ENCODE results near the gene SFTPA1.
A peak's percentile ranks its signal among the peaks of the same experiment; 100 is the strongest.
"Not testable (repeated sequence)": the region's sequence is repeated elsewhere in the genome, so short reads cannot be mapped to it uniquely, and the experiment has no call there.

Gene SFTPA1

GRCh38 chr10:79605308-79605707 is 5.4 kb upstream of the SFTPA1 start:
- Histone ChIP-seq H2AFZ (ENCODE audit: low read depth) (no peak overlapping the region), H3K4me1 (ENCODE audit: low read depth, poor library complexity, severe bottlenecking) (peaks cover 6% of the 10 kb centered on the region), H4K20me1 (ENCODE audit: insufficient read depth) (no peaks in the 10 kb centered on the region), H3K4me2 (no peak overlapping the region), H3K9ac (no peak overlapping the region), H3K27me3 (ENCODE audit: insufficient read depth, low read depth) (no peaks in the 10 kb centered on the region), H3K79me2 (ENCODE audit: insufficient read depth, low read depth) (no peaks in the 10 kb centered on the region), H3K27ac (no peak overlapping the region), H3K4me3 (IDR thresholded peaks at IDR 0.05; ENCODE audit: insufficient read depth, low read depth, low read length) (no peak overlapping the region), H3K36me3 (ENCODE audit: insufficient read depth) (no peaks in the 10 kb centered on the region)
- TF ChIP-seq, protein P1, sequence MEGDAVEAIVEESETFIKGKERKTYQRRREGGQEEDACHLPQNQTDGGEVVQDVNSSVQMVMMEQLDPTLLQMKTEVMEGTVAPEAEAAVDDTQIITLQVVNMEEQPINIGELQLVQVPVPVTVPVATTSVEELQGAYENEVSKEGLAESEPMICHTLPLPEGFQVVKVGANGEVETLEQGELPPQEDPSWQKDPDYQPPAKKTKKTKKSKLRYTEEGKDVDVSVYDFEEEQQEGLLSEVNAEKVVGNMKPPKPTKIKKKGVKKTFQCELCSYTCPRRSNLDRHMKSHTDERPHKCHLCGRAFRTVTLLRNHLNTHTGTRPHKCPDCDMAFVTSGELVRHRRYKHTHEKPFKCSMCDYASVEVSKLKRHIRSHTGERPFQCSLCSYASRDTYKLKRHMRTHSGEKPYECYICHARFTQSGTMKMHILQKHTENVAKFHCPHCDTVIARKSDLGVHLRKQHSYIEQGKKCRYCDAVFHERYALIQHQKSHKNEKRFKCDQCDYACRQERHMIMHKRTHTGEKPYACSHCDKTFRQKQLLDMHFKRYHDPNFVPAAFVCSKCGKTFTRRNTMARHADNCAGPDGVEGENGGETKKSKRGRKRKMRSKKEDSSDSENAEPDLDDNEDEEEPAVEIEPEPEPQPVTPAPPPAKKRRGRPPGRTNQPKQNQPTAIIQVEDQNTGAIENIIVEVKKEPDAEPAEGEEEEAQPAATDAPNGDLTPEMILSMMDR (conservative IDR thresholded peaks at IDR 0.05; ENCODE audit: low read depth, low read length), result no peak

DNA sequence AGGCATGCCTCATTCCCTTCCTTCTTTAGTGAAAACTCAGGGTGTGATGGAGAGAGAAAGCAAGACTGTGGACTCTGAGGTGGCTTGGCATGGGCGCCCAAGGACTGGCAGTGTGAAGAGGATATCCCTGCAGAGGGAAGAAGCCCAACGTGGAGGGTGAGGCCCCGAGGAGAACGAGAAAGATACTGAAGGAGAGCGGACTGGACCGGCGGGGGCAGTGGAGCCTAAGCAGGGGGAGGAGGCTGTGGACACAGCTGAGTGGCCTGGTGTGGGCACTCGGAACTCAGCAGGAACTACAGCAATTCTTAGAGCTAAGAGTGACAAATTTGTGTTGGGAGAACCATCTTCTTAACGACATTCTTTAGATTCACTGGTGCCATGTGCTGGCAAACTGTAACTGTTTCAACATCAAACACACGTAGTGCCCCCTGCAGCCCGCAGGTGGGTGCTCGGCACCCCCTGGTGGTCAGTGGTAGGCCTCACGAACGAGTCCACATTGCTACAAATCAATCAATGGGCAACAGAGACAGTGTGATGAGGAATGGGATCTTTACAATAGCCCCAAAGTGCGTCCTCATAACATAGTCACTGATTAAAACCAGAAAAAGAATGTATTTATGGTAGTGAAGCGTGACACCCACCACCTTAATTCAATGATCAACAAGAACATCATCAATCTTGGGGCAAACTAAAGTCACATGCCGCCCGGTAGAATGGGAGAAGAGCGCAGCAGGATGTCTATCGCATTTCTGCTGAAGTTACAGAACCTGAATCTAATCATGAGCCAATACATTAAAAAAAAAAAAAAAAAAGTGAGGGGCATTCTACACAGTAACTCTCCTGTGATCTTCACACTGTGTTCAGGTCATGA is 2.0 kb upstream of the SFTPA1 start:
- TF ChIP-seq, protein P1 (conservative IDR thresholded peaks at IDR 0.05; ENCODE audit: low read depth, low read length), result peak; percentile 59
- no peaks in the 10 kb centered on the region for H3K27me3 ChIP-seq (ENCODE audit: insufficient read depth, low read depth)

DNA sequence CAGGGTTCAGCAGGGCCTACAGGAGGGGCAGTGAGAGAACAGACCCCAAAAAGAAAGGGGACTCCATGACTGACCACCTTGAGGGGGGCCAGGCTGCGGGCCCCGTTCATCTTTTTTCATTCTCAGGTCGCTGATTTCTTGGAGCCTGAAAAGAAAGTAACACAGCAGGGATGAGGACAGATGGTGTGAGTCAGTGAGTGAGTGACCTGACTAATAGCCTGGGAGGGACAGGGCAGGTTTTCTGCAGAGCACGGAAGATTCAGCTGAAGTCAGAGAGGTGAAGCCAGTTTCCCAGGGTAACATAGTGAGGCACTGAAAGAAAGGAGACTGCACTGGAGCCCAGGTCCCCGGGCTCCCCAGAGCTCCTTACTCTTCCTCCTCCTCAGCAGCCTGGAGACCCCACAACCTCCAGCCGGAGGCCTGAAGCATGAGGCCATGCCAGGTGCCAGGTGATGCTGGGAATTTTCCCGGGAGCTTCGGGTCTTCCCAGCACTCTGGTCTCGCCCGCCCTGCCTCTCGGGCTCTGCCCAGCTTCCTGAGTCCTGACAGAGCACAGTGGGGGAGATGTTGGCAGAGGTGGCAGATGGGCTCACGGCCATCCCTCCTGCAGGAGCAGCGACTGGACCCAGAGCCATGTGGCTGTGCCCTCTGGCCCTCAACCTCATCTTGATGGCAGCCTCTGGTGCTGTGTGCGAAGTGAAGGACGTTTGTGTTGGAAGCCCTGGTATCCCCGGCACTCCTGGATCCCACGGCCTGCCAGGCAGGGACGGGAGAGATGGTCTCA is 646 bp downstream of the SFTPA1 start:
- H3K4me3 ChIP-seq (IDR thresholded peaks at IDR 0.05; ENCODE audit: insufficient read depth, low read depth, low read length); H3K27me3 ChIP-seq (ENCODE audit: insufficient read depth, low read depth); H3K36me3 ChIP-seq (ENCODE audit: insufficient read depth); H3K4me1 ChIP-seq (ENCODE audit: low read depth, poor library complexity, severe bottlenecking); H3K27ac ChIP-seq; H3K9ac ChIP-seq; H3K4me2 ChIP-seq; H3K79me2 ChIP-seq (ENCODE audit: insufficient read depth, low read depth); H4K20me1 ChIP-seq (ENCODE audit: insufficient read depth); H2AFZ ChIP-seq (ENCODE audit: low read depth): not testable (repeated sequence)

More for the DNA sequence above, 2.0 kb upstream of the SFTPA1 start:
- no peak overlapping the region for H3K27ac ChIP-seq
- no peaks in the 10 kb centered on the region for H3K36me3 ChIP-seq (ENCODE audit: insufficient read depth)
- H3K4me1 ChIP-seq (ENCODE audit: low read depth, poor library complexity, severe bottlenecking), result no peaks in the 10 kb centered on the region
- H4K20me1 ChIP-seq (ENCODE audit: insufficient read depth), result no peaks in the 10 kb centered on the region
- H3K4me3 ChIP-seq (IDR thresholded peaks at IDR 0.05; ENCODE audit: insufficient read depth, low read depth, low read length), result no peak overlapping the region
- no peak overlapping the region; the same call in 1 of the 2 replicates for H2AFZ ChIP-seq (ENCODE audit: low read depth)
- no peaks in the 10 kb centered on the region for H3K79me2 ChIP-seq (ENCODE audit: insufficient read depth, low read depth)
- no peak overlapping the region for H3K9ac ChIP-seq
- H3K4me2 ChIP-seq, result no peak overlapping the region

DNA sequence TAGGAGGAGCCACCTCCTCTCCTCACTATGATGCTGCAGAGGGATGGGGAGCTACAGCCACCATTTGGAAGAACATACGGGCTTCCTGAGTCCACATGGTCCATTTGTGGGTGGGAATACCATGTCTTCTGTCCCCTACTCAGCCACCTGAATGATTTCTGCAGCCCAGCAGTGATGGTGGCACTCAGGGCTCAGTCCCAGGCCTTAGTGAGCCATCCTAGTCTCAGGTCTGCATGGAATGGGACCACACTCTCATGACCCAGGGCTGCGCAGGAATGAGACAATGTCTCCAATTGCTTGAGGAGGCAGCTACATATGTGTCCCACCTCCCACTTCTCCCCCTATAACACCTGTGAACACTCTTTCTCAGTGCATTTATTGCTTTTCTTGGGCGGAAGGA is 4.8 kb downstream of the SFTPA1 start:
- no peaks in the 10 kb centered on the region for H3K27me3 ChIP-seq (ENCODE audit: insufficient read depth, low read depth)
- no peak overlapping the region for H3K9ac ChIP-seq
- H3K4me3 ChIP-seq (IDR thresholded peaks at IDR 0.05; ENCODE audit: insufficient read depth, low read depth, low read length), result no peak overlapping the region
- no peaks in the 10 kb centered on the region for H3K36me3 ChIP-seq (ENCODE audit: insufficient read depth)
- TF ChIP-seq, protein P1 (conservative IDR thresholded peaks at IDR 0.05; ENCODE audit: low read depth, low read length), result no peak
- no peak overlapping the region for H2AFZ ChIP-seq (ENCODE audit: low read depth)
- H3K79me2 ChIP-seq (ENCODE audit: insufficient read depth, low read depth), result no peaks in the 10 kb centered on the region
- H3K4me2 ChIP-seq, result no peak overlapping the region
- H3K4me1 ChIP-seq (ENCODE audit: low read depth, poor library complexity, severe bottlenecking), result no peaks in the 10 kb centered on the region
- H3K27ac ChIP-seq, result no peak overlapping the region
- H4K20me1 ChIP-seq (ENCODE audit: insufficient read depth), result no peaks in the 10 kb centered on the region
